Measurements from ENCODE around the gene DRAM2. TPM values are rescaled to one million over a fixed set of nuclear protein-coding genes. Genes with fewer than 3 reads are reported as not detected.
A peak's percentile ranks its signal among the peaks of the same experiment; 100 is the strongest.
"Not testable (repeated sequence)": the region's sequence is repeated elsewhere in the genome, so short reads cannot be mapped to it uniquely, and the experiment has no call there.

Gene DRAM2
- total RNA-seq, 6 experiments from 2014 or later: 16.7 to 37.2 (median 22.9) TPM

DNA sequence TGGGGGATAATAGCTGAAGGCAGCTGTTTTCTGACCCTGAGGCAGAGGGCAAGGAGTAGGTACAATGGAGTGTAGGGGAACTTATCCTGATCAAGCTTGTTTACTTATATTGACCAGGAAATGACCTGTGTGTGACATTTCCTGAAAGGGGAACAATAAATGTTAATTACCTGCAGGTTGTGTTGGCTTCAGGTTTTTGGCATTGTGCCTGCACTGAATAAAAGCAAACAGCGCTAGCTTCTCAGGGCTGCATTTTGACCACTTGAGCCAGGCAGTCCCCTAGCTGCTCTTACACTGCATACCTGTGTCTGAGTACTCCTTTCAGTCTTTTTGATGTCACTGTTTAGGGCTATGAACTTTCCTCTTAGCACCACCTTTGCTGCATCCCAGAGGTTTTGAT is 40.6 kb downstream of the DRAM2 start:
- H3K27ac ChIP-seq: no peak overlapping the region
- TF ChIP-seq POLR2A (IDR thresholded peaks at IDR 0.05): no peak
- TF ChIP-seq, protein P1, sequence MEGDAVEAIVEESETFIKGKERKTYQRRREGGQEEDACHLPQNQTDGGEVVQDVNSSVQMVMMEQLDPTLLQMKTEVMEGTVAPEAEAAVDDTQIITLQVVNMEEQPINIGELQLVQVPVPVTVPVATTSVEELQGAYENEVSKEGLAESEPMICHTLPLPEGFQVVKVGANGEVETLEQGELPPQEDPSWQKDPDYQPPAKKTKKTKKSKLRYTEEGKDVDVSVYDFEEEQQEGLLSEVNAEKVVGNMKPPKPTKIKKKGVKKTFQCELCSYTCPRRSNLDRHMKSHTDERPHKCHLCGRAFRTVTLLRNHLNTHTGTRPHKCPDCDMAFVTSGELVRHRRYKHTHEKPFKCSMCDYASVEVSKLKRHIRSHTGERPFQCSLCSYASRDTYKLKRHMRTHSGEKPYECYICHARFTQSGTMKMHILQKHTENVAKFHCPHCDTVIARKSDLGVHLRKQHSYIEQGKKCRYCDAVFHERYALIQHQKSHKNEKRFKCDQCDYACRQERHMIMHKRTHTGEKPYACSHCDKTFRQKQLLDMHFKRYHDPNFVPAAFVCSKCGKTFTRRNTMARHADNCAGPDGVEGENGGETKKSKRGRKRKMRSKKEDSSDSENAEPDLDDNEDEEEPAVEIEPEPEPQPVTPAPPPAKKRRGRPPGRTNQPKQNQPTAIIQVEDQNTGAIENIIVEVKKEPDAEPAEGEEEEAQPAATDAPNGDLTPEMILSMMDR (IDR thresholded peaks at IDR 0.05): no peak
- intact Hi-C loops (cut with DNase I): no loop called here
- no peak for DNase-seq
- ATAC-seq: no peak
- H3K4me1 ChIP-seq: no peaks in the 10 kb centered on the region
- no peaks in the 10 kb centered on the region for H3K27me3 ChIP-seq
- H3K9me3 ChIP-seq: no peaks in the 10 kb centered on the region
- H3K36me3 ChIP-seq: no peaks in the 10 kb centered on the region
- no peak overlapping the region for H3K4me3 ChIP-seq
- WGBS (ENCODE audit: insufficient coverage, low coverage, low lambda C conversion rate, missing lambda C conversion rate): 88% methylated on average over 1 of the region's 1 CpG

DNA sequence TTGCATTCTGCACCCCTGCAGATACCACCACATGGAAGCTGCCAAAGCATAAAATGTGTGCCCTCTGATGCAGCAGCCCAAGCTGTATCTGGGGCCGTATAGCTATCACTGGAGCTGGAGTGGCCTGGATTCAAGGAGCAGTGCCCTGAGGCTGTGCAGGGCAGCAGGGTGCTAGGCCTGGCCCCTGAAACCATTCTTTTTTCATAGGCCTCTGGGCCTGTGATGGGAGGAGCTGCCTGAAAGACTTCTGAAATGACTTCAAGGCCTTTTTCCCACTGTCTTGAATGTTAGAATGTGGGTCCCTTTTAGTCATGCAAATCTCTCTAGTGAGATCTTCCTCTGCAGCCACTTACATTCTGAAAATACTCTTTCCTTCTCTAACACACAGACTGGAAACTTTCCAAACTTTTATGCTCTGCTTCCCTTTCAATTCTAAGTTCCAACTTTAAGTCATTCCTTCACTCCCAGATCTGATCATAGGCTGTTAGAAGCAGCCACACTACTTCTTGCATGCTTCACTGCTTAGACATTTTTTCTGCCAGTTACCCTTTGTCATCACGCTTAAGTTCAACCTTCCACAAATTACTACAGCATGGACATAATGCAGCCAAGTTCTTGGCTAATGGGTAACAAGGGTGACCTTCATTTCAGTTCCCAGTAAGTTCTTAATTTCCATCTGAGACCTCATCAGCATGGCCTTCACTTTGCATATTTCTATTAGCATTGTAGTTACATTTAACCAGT is 42.4 kb downstream of the DRAM2 start:
- Histone ChIP-seq H3K27me3 (no peaks in the 10 kb centered on the region), H3K27ac (no peak overlapping the region), H3K36me3 (no peaks in the 10 kb centered on the region), H3K4me3 (no peak overlapping the region), H3K4me1 (no peaks in the 10 kb centered on the region), H3K9me3 (no peaks in the 10 kb centered on the region)
- WGBS (ENCODE audit: insufficient coverage, low coverage, low lambda C conversion rate, missing lambda C conversion rate): 27% methylated on average over 1 of the region's 2 CpGs
- TF ChIP-seq POLR2A (IDR thresholded peaks at IDR 0.05): no peak
- TF ChIP-seq, protein P1 (IDR thresholded peaks at IDR 0.05): no peak
- DNase-seq (no peak), ATAC-seq (peak in 1 of 4 donors; percentile 49)
- intact Hi-C loops (cut with DNase I): no loop called here

DNA sequence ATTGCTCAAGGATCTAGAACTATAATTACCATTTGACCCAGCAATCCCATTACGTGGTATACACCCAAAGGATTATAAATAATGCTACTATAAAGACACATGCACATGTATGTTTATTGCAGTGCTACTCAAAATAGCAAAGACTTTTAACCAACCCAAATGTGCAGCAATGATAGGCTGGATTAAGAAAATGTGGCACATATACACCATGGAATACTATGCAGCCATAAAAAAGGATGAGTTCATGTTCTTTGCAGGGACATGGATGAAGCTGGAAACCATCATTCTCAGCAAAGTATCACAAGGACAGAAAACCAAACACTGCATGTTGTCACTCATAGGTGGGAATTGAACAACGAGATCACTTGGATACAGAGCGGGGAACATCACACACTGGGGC is 44.5 kb downstream of the DRAM2 start:
- intact Hi-C loops (cut with DNase I); H3K9me3 ChIP-seq; H3K27me3 ChIP-seq; H3K36me3 ChIP-seq; H3K4me1 ChIP-seq; H3K27ac ChIP-seq; ATAC-seq; H3K4me3 ChIP-seq; DNase-seq: not testable (repeated sequence)
- 92% methylated on average over 3 of the region's 3 CpGs for WGBS (ENCODE audit: insufficient coverage, low coverage, low lambda C conversion rate, missing lambda C conversion rate)

- ATAC-seq (no peak), DNase-seq (no peak)
- intact Hi-C loops (cut with DNase I): no loop called here
- Histone ChIP-seq H3K36me3 (no peaks in the 10 kb centered on the region), H3K27me3 (no peaks in the 10 kb centered on the region), H3K4me3 (no peak overlapping the region), H3K9me3 (no peaks in the 10 kb centered on the region), H3K4me1 (peaks cover 0 to 7% (median 0%) of the 10 kb centered on the region in 4 donors), H3K27ac (no peak overlapping the region)
- TF ChIP-seq, protein P1 (IDR thresholded peaks at IDR 0.05): no peak
- no peak for TF ChIP-seq POLR2A (IDR thresholded peaks at IDR 0.05)
These were observed 50.3 kb downstream of the DRAM2 start for GRCh38 chr1:111089638-111090037.

DNA sequence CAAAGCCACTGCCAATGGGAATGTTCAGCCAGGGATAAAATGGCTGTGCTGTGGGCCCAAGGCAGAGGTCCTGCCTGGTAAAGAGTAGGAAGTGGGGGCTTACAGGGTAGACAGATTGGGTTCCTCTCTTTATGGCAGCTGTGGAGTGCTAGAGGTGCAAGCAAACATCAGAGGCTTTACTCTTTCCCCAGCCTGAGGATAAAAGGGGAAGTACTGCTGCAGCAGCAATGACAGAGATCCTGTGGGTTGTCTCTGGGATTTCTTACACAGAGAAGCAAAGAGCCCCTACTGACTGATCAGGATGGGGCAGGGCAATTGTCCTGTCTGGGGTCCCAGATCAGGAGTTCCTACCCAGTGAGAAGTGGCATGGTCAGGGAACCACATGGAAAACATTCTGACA is 54.2 kb downstream of the DRAM2 start:
- Histone ChIP-seq H3K4me3 (no peak overlapping the region), H3K27me3 (no peaks in the 10 kb centered on the region), H3K4me1 (no peaks in the 10 kb centered on the region), H3K36me3 (no peaks in the 10 kb centered on the region), H3K27ac (no peak overlapping the region), H3K9me3 (no peaks in the 10 kb centered on the region)
- DNase-seq (no peak), ATAC-seq (no peak)
- TF ChIP-seq, protein P1 (IDR thresholded peaks at IDR 0.05): no peak
- no peak for TF ChIP-seq POLR2A (IDR thresholded peaks at IDR 0.05)
- intact Hi-C loops (cut with DNase I): no loop called here

Data from right lobe of liver (tissue), 6 donors.